ENCODE results near the gene ISOC1. TPM values are rescaled to one million over a fixed set of nuclear protein-coding genes. Genes with fewer than 3 reads are reported as not detected.

ISOC1 gene
- total RNA-seq, 2 donors from 2014 or later, result 23.4 to 25.9 TPM

GRCh38 chr5:129120158-129120581, 25.6 kb downstream of the ISOC1 start:
- 89 to 98% methylated on average over 3 of the region's 3 CpGs for WGBS, 2 donors
- intact Hi-C loops (cut with DNase I), result no loop called here
- TF ChIP-seq POLR2A (IDR thresholded peaks at IDR 0.05), result no peak
- TF ChIP-seq CTCF (IDR thresholded peaks at IDR 0.05), result no peak
- DNase-seq, result no peak
- no peaks in the 10 kb centered on the region for H3K4me1 ChIP-seq
- H3K4me3 ChIP-seq, result no peak overlapping the region
- no peaks in the 10 kb centered on the region for H3K9me3 ChIP-seq
- no peaks in the 10 kb centered on the region for H3K36me3 ChIP-seq (replicated peaks in 1 of 2; ENCODE audit: insufficient read depth in 1 of 2, low read depth in 2 of 2)
- ATAC-seq, result no peak
- H3K27ac ChIP-seq, result no peak overlapping the region
- H3K27me3 ChIP-seq, result no peaks in the 10 kb centered on the region

GRCh38 chr5:129122560-129122959, 28.0 kb downstream of the ISOC1 start:
- Histone ChIP-seq H3K27ac (no peak overlapping the region), H3K27me3 (no peaks in the 10 kb centered on the region), H3K9me3 (no peaks in the 10 kb centered on the region), H3K4me1 (peaks cover 8% of the 10 kb centered on the region), H3K36me3 (replicated peaks in 1 of 2; ENCODE audit: insufficient read depth in 1 of 2, low read depth in 2 of 2) (no peaks in the 10 kb centered on the region), H3K4me3 (no peak overlapping the region)
- TF ChIP-seq CTCF (IDR thresholded peaks at IDR 0.05) (no peak), POLR2A (IDR thresholded peaks at IDR 0.05) (no peak)
- intact Hi-C loops (cut with DNase I), result no loop called here
- ATAC-seq, result no peak
- DNase-seq, result no peak

- H3K27me3 ChIP-seq, result no peaks in the 10 kb centered on the region
- DNase-seq (no peak), ATAC-seq (no peak)
- no peaks in the 10 kb centered on the region for H3K36me3 ChIP-seq (replicated peaks in 1 of 2; ENCODE audit: insufficient read depth in 1 of 2, low read depth in 2 of 2)
- WGBS, 2 donors, result 93% methylated on average over 1 of the region's 1 CpG
- H3K4me1 ChIP-seq, result peaks cover 8% of the 10 kb centered on the region
- no peak overlapping the region for H3K27ac ChIP-seq
- no peaks in the 10 kb centered on the region for H3K9me3 ChIP-seq
- no peak overlapping the region for H3K4me3 ChIP-seq
- intact Hi-C loops (cut with DNase I), result no loop called here
- TF ChIP-seq CTCF (IDR thresholded peaks at IDR 0.05), result no peak
Observed at GRCh38 chr5:129124608-129125007, 30.1 kb downstream of the ISOC1 start.

GRCh38 chr5:129125819-129126218, 31.3 kb downstream of the ISOC1 start:
- Histone ChIP-seq H3K4me3 (no peak overlapping the region), H3K36me3 (replicated peaks in 1 of 2; ENCODE audit: insufficient read depth in 1 of 2, low read depth in 2 of 2) (no peaks in the 10 kb centered on the region), H3K27me3 (no peaks in the 10 kb centered on the region), H3K9me3 (no peaks in the 10 kb centered on the region), H3K4me1 (peaks cover 8% of the 10 kb centered on the region), H3K27ac (no peak overlapping the region)
- intact Hi-C loops (cut with DNase I), result no loop called here
- TF ChIP-seq POLR2A (IDR thresholded peaks at IDR 0.05), result no peak
- TF ChIP-seq CTCF (IDR thresholded peaks at IDR 0.05), result no peak
- DNase-seq (no peak), ATAC-seq (no peak)
- WGBS, 2 donors, result 78 to 79% methylated on average over 2 of the region's 2 CpGs

GRCh38 chr5:129133553-129133952, 39.0 kb downstream of the ISOC1 start:
- Histone ChIP-seq H3K4me3 (no peak overlapping the region), H3K36me3 (replicated peaks in 1 of 2; ENCODE audit: insufficient read depth in 1 of 2, low read depth in 2 of 2) (no peaks in the 10 kb centered on the region), H3K9me3 (no peaks in the 10 kb centered on the region), H3K27ac (no peak overlapping the region), H3K27me3 (no peaks in the 10 kb centered on the region), H3K4me1 (no peaks in the 10 kb centered on the region)
- no peak for ATAC-seq
- TF ChIP-seq CTCF (IDR thresholded peaks at IDR 0.05) (no peak), POLR2A (IDR thresholded peaks at IDR 0.05) (no peak)
- WGBS, 2 donors, result 26 to 36% methylated on average over 1 of the region's 1 CpG
- no peak for DNase-seq
- intact Hi-C loops (cut with DNase I), result no loop called here
